ENCODE measurements around the gene KCNH1.

The KCNH1 gene

DNA sequence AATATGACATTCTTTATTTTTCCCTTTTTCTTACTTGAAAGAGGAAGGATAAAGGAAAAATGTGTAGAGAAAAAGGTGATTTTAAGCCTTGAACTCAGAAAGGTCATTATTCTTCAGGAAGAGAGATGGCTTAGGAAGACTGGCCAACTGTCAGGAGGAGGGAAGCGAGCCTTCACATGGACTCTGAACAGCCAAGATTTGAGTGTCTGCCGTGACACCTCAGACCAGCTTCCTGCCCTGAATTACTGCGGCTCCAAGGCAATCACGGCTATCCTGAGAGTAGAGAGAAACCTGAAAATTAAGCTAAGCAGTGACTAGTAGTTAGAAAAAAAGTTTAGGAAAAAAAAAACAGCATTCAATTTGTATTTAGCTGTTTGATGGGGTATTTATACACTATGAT, 314.7 kb downstream of the KCNH1 start:
- Histone ChIP-seq H3K9ac (no peak overlapping the region), H3K27ac (no peak overlapping the region), H3K4me1 (peaks cover 0 to 4% (median 0%) of the 10 kb centered on the region in 10 experiments; a peak in 2 of 20 replicates), H3K9me3 (replicated peaks in 1 of 11) (no peaks in the 10 kb centered on the region), H3K4me3 (no peak overlapping the region), H3K36me3 (no peaks in the 10 kb centered on the region), H3K4me2 (no peak overlapping the region), H3K27me3 (no peaks in the 10 kb centered on the region), H4K20me1 (no peaks in the 10 kb centered on the region)
- TF ChIP-seq Cebpa-rat (IDR thresholded peaks at IDR 0.05): no peak

DNA sequence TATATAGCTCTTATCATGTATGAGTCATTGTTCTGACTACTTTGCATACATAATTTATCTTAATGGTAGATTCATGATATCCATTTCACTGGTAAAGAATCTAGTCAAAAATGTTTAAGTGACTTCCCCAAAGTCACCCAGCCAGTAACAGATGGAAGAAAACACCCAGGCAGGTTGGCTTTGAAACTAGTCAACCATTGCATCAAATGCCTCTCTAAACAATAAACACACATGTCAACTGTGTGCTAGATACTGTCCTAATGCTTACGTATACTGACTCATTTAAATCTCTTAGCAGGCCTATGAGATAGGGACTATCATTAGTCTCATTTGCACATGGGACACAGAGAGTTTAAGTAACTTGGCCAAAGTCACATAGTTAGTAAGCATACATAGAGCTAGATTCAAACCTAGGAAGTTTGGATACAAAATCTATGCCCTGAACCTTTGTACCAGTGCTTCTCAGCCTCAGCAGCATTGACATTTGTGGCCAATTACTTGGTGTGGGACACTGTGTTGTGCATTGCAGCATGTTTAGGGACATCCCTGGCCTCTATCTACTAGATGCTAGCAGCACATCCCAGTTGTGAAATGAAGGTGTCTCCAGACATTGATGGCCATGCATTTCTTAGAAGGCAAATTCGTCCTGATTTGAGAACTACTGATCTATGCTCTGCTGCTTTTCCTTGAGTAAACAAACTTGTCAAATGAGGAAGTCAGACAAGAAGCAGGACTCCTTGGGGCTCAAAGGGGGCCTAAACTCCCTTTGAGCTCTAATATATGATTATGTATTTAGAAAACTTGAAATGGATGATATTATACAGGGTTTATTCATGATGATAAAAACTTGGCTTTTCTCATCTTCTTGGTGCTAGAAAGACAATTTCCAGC, 316.3 kb downstream of the KCNH1 start:
- TF ChIP-seq Cebpa-rat (IDR thresholded peaks at IDR 0.05): no peak
- no peak overlapping the region for H3K9ac ChIP-seq
- H4K20me1 ChIP-seq: no peaks in the 10 kb centered on the region
- peaks cover 0 to 4% (median 0%) of the 10 kb centered on the region in 10 experiments; a peak in 2 of 20 replicates for H3K4me1 ChIP-seq
- H3K4me3 ChIP-seq: no peak overlapping the region
- H3K36me3 ChIP-seq: no peaks in the 10 kb centered on the region
- peaks cover 0 to 5% (median 0%) of the 10 kb centered on the region in 11 experiments; a peak in 2 of 22 replicates for H3K9me3 ChIP-seq (replicated peaks in 1 of 11)
- H3K4me2 ChIP-seq: 0 out of 22 replicates have a peak overlapping the region, but pooled peaks of 1 of the 11 experiments have one; percentile 5
- H3K27me3 ChIP-seq: no peaks in the 10 kb centered on the region
- H3K27ac ChIP-seq: no peak overlapping the region

DNA sequence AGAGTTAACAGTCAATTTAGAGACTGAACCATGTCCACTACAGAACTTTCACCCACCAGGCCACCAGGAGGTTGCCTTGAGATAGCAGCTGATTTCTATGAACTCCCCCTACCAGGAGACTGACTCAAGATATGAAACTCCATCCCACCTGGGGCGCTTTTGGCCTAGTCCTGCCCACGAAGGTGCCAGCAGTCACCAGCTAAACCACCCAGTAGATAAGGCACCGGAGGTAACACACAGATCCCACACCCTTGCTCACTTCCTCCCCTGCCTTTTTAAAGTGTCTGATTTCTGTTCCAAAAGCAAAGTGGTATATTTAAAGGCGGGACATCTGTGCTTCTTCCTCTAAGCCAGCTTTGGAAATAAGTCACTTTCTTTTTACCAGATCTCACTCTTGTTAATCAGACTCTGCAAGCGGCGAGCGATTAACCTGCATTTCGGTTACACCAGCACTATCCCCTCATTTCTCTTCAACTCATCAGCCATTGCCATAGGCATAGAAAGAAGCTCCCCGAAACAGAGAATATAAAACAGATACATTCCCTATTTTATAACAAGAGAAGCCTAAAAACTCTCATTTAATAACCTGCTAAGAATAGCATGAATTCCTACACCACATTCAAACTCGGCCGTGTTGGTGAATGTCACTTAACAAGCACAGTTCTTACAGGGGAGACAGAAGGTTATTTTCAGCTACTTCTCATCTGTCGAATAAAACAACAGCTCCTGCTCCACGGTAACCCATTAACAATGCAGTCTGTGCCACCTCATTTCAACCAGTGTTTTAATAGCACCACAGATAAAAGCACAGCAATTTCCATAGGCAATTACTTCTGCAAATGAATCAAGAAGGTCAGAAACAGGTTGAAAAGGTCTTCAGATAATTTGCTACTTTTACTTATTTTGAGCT, 318.1 kb downstream of the KCNH1 start:
- no peak overlapping the region for H3K27ac ChIP-seq
- H3K36me3 ChIP-seq: no peaks in the 10 kb centered on the region
- no peak for TF ChIP-seq Cebpa-rat (IDR thresholded peaks at IDR 0.05)
- no peaks in the 10 kb centered on the region for H4K20me1 ChIP-seq
- peaks cover 0 to 4% (median 0%) of the 10 kb centered on the region in 10 experiments; a peak in 2 of 20 replicates for H3K4me1 ChIP-seq
- no peak overlapping the region for H3K9ac ChIP-seq
- H3K4me2 ChIP-seq: no peak overlapping the region
- H3K27me3 ChIP-seq: no peaks in the 10 kb centered on the region
- no peak overlapping the region for H3K4me3 ChIP-seq
- peaks cover 0 to 5% (median 0%) of the 10 kb centered on the region in 11 experiments; a peak in 2 of 22 replicates for H3K9me3 ChIP-seq (replicated peaks in 1 of 11)

DNA sequence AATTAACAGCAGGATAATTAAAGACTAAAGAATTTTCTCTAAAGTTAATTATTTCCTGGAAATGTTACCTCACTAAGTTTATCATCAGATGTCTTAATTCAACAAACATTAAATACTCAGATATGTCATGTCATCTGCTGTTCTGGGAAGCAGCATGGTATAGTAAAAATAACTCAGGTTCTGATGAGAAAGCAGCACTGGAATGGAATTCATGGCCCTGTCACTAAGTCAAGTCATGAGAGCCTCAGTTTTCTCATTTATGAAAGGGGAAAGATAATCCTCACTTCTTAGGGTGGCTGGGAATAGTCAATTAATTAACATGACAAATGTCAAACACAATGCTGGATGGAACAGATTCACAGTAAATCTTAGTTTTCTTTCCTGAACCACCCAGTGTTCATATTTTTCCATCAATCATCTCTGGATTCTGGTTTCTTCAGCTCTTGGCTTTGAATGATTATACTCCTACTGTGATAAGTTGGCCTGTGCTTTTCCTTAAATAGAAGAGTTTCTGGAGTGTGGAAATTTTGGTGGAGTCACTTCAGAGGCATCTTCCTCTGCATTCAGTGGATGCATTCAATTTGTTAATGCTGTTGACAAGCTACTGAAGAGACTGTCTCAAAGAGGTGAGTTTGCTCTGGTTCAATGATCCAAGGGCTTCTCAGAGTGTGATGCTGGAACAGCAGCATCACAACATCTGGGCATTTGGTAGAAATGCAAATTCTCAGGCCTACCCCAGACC, 319.4 kb downstream of the KCNH1 start:
- Histone ChIP-seq H3K4me2 (no peak overlapping the region), H3K4me3 (no peak overlapping the region), H3K27ac (no peak overlapping the region), H3K27me3 (no peaks in the 10 kb centered on the region), H3K4me1 (peaks cover 0 to 4% (median 0%) of the 10 kb centered on the region in 10 experiments; a peak in 2 of 20 replicates), H3K9me3 (replicated peaks in 1 of 11) (peaks cover 0 to 5% (median 0%) of the 10 kb centered on the region in 11 experiments; a peak in 2 of 22 replicates), H4K20me1 (no peaks in the 10 kb centered on the region), H3K9ac (no peak overlapping the region), H3K36me3 (no peaks in the 10 kb centered on the region)
- no peak for TF ChIP-seq Cebpa-rat (IDR thresholded peaks at IDR 0.05)

DNA sequence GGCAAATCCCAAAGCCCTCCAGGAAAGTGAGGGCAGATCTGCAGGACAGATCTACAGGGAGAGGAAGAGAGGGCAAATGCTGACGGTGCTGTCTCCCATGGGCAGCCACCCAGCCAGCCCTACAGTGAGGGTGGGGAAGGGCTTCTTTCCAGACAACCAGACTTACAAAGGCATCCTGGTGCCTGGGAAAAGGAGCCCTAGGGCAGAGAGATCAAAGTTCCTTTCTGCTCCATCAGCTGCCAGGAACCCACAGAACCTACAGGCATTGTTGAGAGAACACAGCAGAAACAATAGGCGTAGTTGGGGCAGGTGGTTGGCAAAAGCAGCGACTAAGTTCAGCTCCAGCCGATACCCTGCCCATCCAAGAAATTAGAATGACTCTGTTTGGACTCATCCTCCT, 332.4 kb downstream of the KCNH1 start:
- no peaks in the 10 kb centered on the region for H3K27me3 ChIP-seq
- no peak overlapping the region for H3K27ac ChIP-seq
- no peaks in the 10 kb centered on the region for H3K4me1 ChIP-seq
- no peak overlapping the region for H3K4me3 ChIP-seq
- no peaks in the 10 kb centered on the region for H3K9me3 ChIP-seq (replicated peaks in 1 of 11)
- no peak overlapping the region for H3K9ac ChIP-seq
- H3K36me3 ChIP-seq: no peaks in the 10 kb centered on the region
- H4K20me1 ChIP-seq: no peaks in the 10 kb centered on the region
- no peak overlapping the region for H3K4me2 ChIP-seq
- no peak for TF ChIP-seq Cebpa-rat (IDR thresholded peaks at IDR 0.05)

DNA sequence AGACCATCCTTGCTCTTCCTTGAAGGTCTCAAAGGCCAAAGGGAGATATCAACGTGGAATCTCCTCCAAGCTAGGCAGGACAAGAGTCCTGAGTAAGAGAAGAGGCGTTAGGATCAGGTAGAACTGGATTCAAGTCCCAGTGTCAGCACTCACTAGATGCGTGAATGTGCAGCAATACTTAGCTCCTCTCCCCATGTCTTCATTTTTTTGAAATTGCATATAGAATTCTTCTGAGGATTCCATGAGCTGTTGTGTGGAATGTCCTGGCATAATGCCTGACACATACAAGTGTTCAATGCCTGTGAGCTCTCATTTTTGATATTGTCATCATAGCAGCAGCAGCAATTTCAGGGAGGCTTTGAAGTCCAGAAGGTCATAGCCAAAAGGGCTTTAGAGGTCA, 333.2 kb downstream of the KCNH1 start:
- no peak overlapping the region for H3K9ac ChIP-seq
- no peak overlapping the region for H3K4me2 ChIP-seq
- H3K27ac ChIP-seq: no peak overlapping the region
- no peaks in the 10 kb centered on the region for H4K20me1 ChIP-seq
- no peaks in the 10 kb centered on the region for H3K4me1 ChIP-seq
- no peaks in the 10 kb centered on the region for H3K9me3 ChIP-seq (replicated peaks in 1 of 11)
- no peak for TF ChIP-seq Cebpa-rat (IDR thresholded peaks at IDR 0.05)
- H3K36me3 ChIP-seq: no peaks in the 10 kb centered on the region
- no peak overlapping the region for H3K4me3 ChIP-seq
- no peaks in the 10 kb centered on the region for H3K27me3 ChIP-seq

DNA sequence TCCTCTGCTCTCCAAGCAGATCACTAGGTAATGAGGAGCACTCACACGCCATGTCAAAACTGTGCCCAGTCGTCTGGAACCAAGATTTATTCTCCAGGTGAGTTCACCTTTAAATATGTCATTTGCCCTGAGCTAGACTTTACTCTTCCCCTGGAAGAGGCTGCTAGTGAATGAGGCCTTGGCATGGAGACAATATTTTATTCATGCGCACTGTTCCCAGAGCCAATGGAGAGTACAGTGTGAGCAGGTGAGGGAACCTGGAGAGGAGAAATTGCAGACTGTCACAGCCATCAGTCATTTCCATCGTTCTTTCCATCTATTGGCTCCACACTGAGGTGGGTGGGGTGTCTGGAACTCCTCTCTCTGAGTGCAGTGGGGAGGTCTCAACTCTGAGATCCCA, 333.6 kb downstream of the KCNH1 start:
- TF ChIP-seq Cebpa-rat (IDR thresholded peaks at IDR 0.05): no peak
- no peaks in the 10 kb centered on the region for H3K4me1 ChIP-seq

DNA sequence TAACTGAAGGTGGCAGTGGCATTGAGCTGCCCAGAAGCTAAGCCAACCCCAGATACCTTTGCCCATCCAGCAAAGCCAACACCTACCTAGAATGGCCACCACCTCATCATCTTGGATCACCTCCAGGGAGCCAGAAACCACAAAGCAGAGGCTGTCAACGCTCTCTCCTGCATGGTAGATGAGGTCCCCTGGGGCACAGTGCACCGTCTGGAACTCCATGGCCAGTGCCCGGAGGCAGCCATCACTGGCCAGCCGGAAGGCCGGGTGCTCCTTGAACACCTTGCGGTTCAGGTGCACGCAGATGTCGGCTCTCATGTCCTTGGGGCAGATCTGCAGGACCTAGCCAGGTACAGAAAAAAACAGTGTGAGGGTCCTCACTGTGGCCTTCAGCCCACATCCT, 336.5 kb downstream of the KCNH1 start:
- Histone ChIP-seq H3K9me3 (replicated peaks in 1 of 11) (no peaks in the 10 kb centered on the region), H3K27ac (no peak overlapping the region), H3K27me3 (no peaks in the 10 kb centered on the region), H3K4me1 (no peaks in the 10 kb centered on the region), H3K9ac (no peak overlapping the region), H3K36me3 (no peaks in the 10 kb centered on the region), H3K4me3 (no peak overlapping the region), H3K4me2 (no peak overlapping the region), H4K20me1 (no peaks in the 10 kb centered on the region)
- no peak for TF ChIP-seq Cebpa-rat (IDR thresholded peaks at IDR 0.05)

More for the DNA sequence above, 333.6 kb downstream of the KCNH1 start:
- Histone ChIP-seq H3K9ac (no peak overlapping the region), H3K4me2 (no peak overlapping the region), H3K9me3 (replicated peaks in 1 of 11) (no peaks in the 10 kb centered on the region), H3K36me3 (no peaks in the 10 kb centered on the region), H3K27me3 (no peaks in the 10 kb centered on the region), H3K4me3 (no peak overlapping the region), H3K27ac (no peak overlapping the region), H4K20me1 (no peaks in the 10 kb centered on the region)

DNA sequence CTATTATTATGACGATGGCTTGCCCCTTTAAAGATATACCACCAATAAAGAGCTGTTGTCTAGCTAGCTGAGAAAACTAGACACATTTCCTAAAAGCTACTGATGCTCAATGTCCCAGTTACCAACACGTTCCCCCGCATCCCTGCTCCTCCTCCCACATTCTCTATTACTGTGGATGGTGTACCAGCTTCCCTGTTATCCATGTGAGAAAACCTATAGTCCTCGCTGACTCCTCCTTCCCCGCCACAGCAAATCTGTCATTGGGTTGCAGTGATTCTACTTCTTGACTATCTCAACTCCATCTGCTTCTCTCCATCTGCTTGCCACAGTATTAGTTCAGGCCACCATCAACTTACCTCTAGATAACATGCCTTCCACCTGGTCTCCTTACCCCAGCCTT, 337.5 kb downstream of the KCNH1 start:
- Histone ChIP-seq H3K4me1 (no peaks in the 10 kb centered on the region), H3K27me3 (no peaks in the 10 kb centered on the region), H3K9ac (no peak overlapping the region), H3K27ac (no peak overlapping the region), H3K9me3 (replicated peaks in 1 of 11) (no peaks in the 10 kb centered on the region), H3K4me3 (no peak overlapping the region), H3K36me3 (no peaks in the 10 kb centered on the region), H3K4me2 (no peak overlapping the region), H4K20me1 (no peaks in the 10 kb centered on the region)
- no peak for TF ChIP-seq Cebpa-rat (IDR thresholded peaks at IDR 0.05)
